NCI-H526 (cell line): ENCODE results near the gene TSKU.

Source experiments
- DNase-seq, 2 experiments: peaks; one replicate each; lab custom pipeline; 2025; lab: John Stamatoyannopoulos, UW

Gene TSKU

GRCh38 chr11:76752321-76753143, 30.6 kb upstream of the TSKU start:
- DNase-seq, result no peak

GRCh38 chr11:76753449-76753848, 29.7 kb upstream of the TSKU start:
- DNase-seq, result peak in 1 of 2 experiments; percentile 27

- no peak for DNase-seq
These were observed 29.2 kb upstream of the TSKU start for GRCh38 chr11:76753950-76754349.

GRCh38 chr11:76756341-76756741, 26.8 kb upstream of the TSKU start:
- no peak for DNase-seq

GRCh38 chr11:76758311-76758710, 24.8 kb upstream of the TSKU start:
- no peak for DNase-seq

- no peak for DNase-seq
These were observed 24.1 kb upstream of the TSKU start for GRCh38 chr11:76759092-76759491.

- DNase-seq, result no peak
These were observed 23.6 kb upstream of the TSKU start for GRCh38 chr11:76759517-76759916.

- no peak for DNase-seq
These were observed 22.9 kb upstream of the TSKU start for GRCh38 chr11:76760236-76760635.

GRCh38 chr11:76761718-76762355, 21.3 kb upstream of the TSKU start:
- no peak for DNase-seq

GRCh38 chr11:76762356-76762752, 20.8 kb upstream of the TSKU start:
- DNase-seq, result peak in 1 of 2 experiments; percentile 71

- DNase-seq, result no peak
These were observed 20.1 kb upstream of the TSKU start for GRCh38 chr11:76762867-76763572.

GRCh38 chr11:76763573-76764346, 19.4 kb upstream of the TSKU start:
- DNase-seq, result no peak

- DNase-seq, result no peak
These were observed 18.1 kb upstream of the TSKU start for GRCh38 chr11:76764941-76765665.

- no peak for DNase-seq
These were observed 17.2 kb upstream of the TSKU start for GRCh38 chr11:76765863-76766350.

- DNase-seq, result no peak
These were observed 16.6 kb upstream of the TSKU start for GRCh38 chr11:76766521-76766920.

GRCh38 chr11:76767659-76768058, 15.5 kb upstream of the TSKU start:
- DNase-seq, result no peak

GRCh38 chr11:76768088-76768908, 14.9 kb upstream of the TSKU start:
- no peak for DNase-seq

GRCh38 chr11:76768909-76769560, 14.1 kb upstream of the TSKU start:
- DNase-seq, result no peak

- no peak for DNase-seq
These were observed 13.2 kb upstream of the TSKU start for GRCh38 chr11:76769645-76770586.
